GM13976 (cell line): ENCODE measurements around the gene NHSL1.

Source experiments
- DNase-seq: peaks from one replicate; pipeline ENCODE4 v3.0.0; 2012; ENCODE audit warnings: low spot score
- CTCF ChIP-seq: IDR thresholded peaks from 2 replicates; pipeline ENCODE4 v1.5.1; 2012; ENCODE audit warnings: borderline replicate concordance, mild to moderate bottlenecking; ENCODE audit not compliant: insufficient read depth; ENCODE audit errors: extremely low read depth, missing control alignments, control extremely low read depth
- in situ Hi-C: fragments of 300-500 bp; cut with MboI; formaldehyde crosslinking; loops from one replicate; pipeline ENCODE4 v1.12.0; 2022; ENCODE audit warnings: low sequenced_read_pairs, mixed read lengths, inconsistent platforms; ENCODE audit not compliant: unreplicated experiment

Gene NHSL1

GRCh38 chr6:138420356-138420755 is 78.9 kb downstream of the NHSL1 start:
- DNase-seq, result no peak
- in situ Hi-C loops, result no loop called here
- no peak for TF ChIP-seq CTCF

GRCh38 chr6:138419766-138420165 is 79.5 kb downstream of the NHSL1 start:
- in situ Hi-C loops, result no loop called here
- TF ChIP-seq CTCF, result no peak
- DNase-seq, result no peak

GRCh38 chr6:138418118-138418742 is 81.1 kb downstream of the NHSL1 start:
- in situ Hi-C loops, result no loop called here

GRCh38 chr6:138417493-138418117 is 81.7 kb downstream of the NHSL1 start:
- DNase-seq, result no peak
- in situ Hi-C loops, result no loop called here
- no peak for TF ChIP-seq CTCF

More at GRCh38 chr6:138418118-138418742, 81.1 kb downstream of the NHSL1 start:
- no peak for TF ChIP-seq CTCF
- no peak for DNase-seq

- no peak for TF ChIP-seq CTCF
- in situ Hi-C loops, result no loop called here
- no peak for DNase-seq
These were observed 83.1 kb downstream of the NHSL1 start for GRCh38 chr6:138416206-138416605.

GRCh38 chr6:138415125-138415524 is 84.2 kb downstream of the NHSL1 start:
- DNase-seq, result no peak
- in situ Hi-C loops, result no loop called here
- TF ChIP-seq CTCF, result no peak
